ENCODE measurements around the gene CREB5.

The CREB5 gene

GRCh38 chr7:28858206-28858605 is 445.9 kb downstream of the CREB5 start:
- DNase-seq (ENCODE audit: low spot score), result no peak
- in situ Hi-C loops (cut with MboI; ENCODE audit: low sequenced_read_pairs, unreplicated experiment), result loop anchor here (10.0 kb wide), 1 partner anchor 463 kb away; no protein-coding TSS in a partner anchor
- no peak for TF ChIP-seq CTCF (IDR thresholded peaks at IDR 0.05; ENCODE audit: borderline replicate concordance, control extremely low read depth, extremely low read depth, insufficient read depth, missing control alignments)

- DNase-seq (ENCODE audit: low spot score), result no peak
- TF ChIP-seq CTCF (IDR thresholded peaks at IDR 0.05; ENCODE audit: borderline replicate concordance, control extremely low read depth, extremely low read depth, insufficient read depth, missing control alignments), result no peak
- in situ Hi-C loops (cut with MboI; ENCODE audit: low sequenced_read_pairs, unreplicated experiment), result loop anchor here (10.0 kb wide), 1 partner anchor 464 kb away; no protein-coding TSS in a partner anchor
Observed at GRCh38 chr7:28858895-28859294, 446.6 kb downstream of the CREB5 start.

GRCh38 chr7:28861825-28862224 is 449.5 kb downstream of the CREB5 start:
- no peak for TF ChIP-seq CTCF (IDR thresholded peaks at IDR 0.05; ENCODE audit: borderline replicate concordance, control extremely low read depth, extremely low read depth, insufficient read depth, missing control alignments)
- no peak for DNase-seq (ENCODE audit: low spot score)
- in situ Hi-C loops (cut with MboI; ENCODE audit: low sequenced_read_pairs, unreplicated experiment), result no loop called here

- TF ChIP-seq CTCF (IDR thresholded peaks at IDR 0.05; ENCODE audit: borderline replicate concordance, control extremely low read depth, extremely low read depth, insufficient read depth, missing control alignments), result no peak
- DNase-seq (ENCODE audit: low spot score), result no peak
- in situ Hi-C loops (cut with MboI; ENCODE audit: low sequenced_read_pairs, unreplicated experiment), result no loop called here
Observed at GRCh38 chr7:28862595-28863272, 450.4 kb downstream of the CREB5 start.

- in situ Hi-C loops (cut with MboI; ENCODE audit: low sequenced_read_pairs, unreplicated experiment), result no loop called here
- no peak for DNase-seq (ENCODE audit: low spot score)
Observed at GRCh38 chr7:28865601-28866144, 453.4 kb downstream of the CREB5 start.

GRCh38 chr7:28868712-28869111 is 456.4 kb downstream of the CREB5 start:
- no peak for TF ChIP-seq CTCF (IDR thresholded peaks at IDR 0.05; ENCODE audit: borderline replicate concordance, control extremely low read depth, extremely low read depth, insufficient read depth, missing control alignments)
- in situ Hi-C loops (cut with MboI; ENCODE audit: low sequenced_read_pairs, unreplicated experiment), result no loop called here
- DNase-seq (ENCODE audit: low spot score), result no peak

More at GRCh38 chr7:28865601-28866144, 453.4 kb downstream of the CREB5 start:
- TF ChIP-seq CTCF (IDR thresholded peaks at IDR 0.05; ENCODE audit: borderline replicate concordance, control extremely low read depth, extremely low read depth, insufficient read depth, missing control alignments), result no peak
